PC-3 (cell line): ENCODE data around the gene LSM8. TPM values are rescaled to one million over a fixed set of nuclear protein-coding genes. Genes with fewer than 3 reads are reported as not detected.

Experiments
- ATAC-seq: fragments of 200-7000 bp; cut with Tn5 transposase; 2 replicates; pipeline ENCODE4 v1.9.1; 2020; ENCODE audit warnings: mild to moderate bottlenecking, moderate library complexity
- BruUV-seq: library from RNA; stranded (reverse); fragments of 400-500 nt; replicated peaks from 2 replicates; lab custom pipeline; 2021; lab: Mats Ljungman, UMichigan
- CTCF ChIA-PET: fragments of 300-600 bp; sonication (Branson Sonifier 250); formaldehyde crosslinking; loops from one replicate; lab custom pipeline; 2022; ENCODE audit warnings: antibody characterized with exemption; lab: Charles Lee
- POLR2A ChIA-PET: fragments of 300-600 bp; sonication (Branson Sonifier 250); formaldehyde crosslinking; loops from one replicate; lab custom pipeline; 2022; ENCODE audit warnings: antibody characterized with exemption; ENCODE audit not compliant: unreplicated experiment; lab: Charles Lee
- DNase-seq: peaks from one replicate; pipeline ENCODE4 v3.0.0-alpha.2; 2015
- H2AFZ ChIP-seq: fragments of 300-600 bp; sonication (generic); 2 replicates; pipeline ENCODE4 v1.6.0; 2016; ENCODE audit warnings: antibody characterized with exemption, low read length
- H3F3A ChIP-seq: fragments of 300-600 bp; sonication (generic); one replicate; pipeline ENCODE4 v1.6.0; 2017; ENCODE audit warnings: antibody characterized with exemption, low read length, control low read depth, mild to moderate bottlenecking; ENCODE audit not compliant: unreplicated experiment
- H3K27ac ChIP-seq: fragments of 300-600 bp; sonication (generic); 2 replicates; pipeline ENCODE4 v1.5.1; 2016; ENCODE audit warnings: mild to moderate bottlenecking, low read length
- H3K27me3 ChIP-seq: fragments of 300-600 bp; sonication (generic); 2 replicates; pipeline ENCODE4 v1.6.1; 2016; ENCODE audit warnings: low read length, mixed read lengths
- H3K36me3 ChIP-seq: fragments of 300-600 bp; sonication (generic); 2 replicates; pipeline ENCODE4 v1.6.1; 2016; ENCODE audit warnings: low read depth, mixed run types, low read length, mixed read lengths
- H3K4me1 ChIP-seq: fragments of 300-600 bp; sonication (generic); 2 replicates; pipeline ENCODE4 v1.5.1; 2016; ENCODE audit warnings: low read length; ENCODE audit not compliant: insufficient read depth
- H3K4me2 ChIP-seq: fragments of 300-600 bp; sonication (generic); 2 replicates; pipeline ENCODE4 v1.6.0; 2016; ENCODE audit warnings: low read length
- H3K4me3 ChIP-seq: fragments of 300-600 bp; sonication (generic); 2 replicates; pipeline ENCODE4 v1.5.1; 2016; ENCODE audit warnings: mild to moderate bottlenecking, low read length, mixed read lengths
- H3K79me2 ChIP-seq: fragments of 300-600 bp; sonication (generic); 2 replicates; pipeline ENCODE4 v1.6.1; 2017; ENCODE audit warnings: low read length, mixed read lengths
- H3K9ac ChIP-seq: fragments of 300-600 bp; sonication (generic); 2 replicates; pipeline ENCODE4 v1.6.0; 2016; ENCODE audit warnings: mild to moderate bottlenecking, low read length
- H3K9me2 ChIP-seq: fragments of 300-600 bp; sonication (generic); replicated peaks from 2 replicates; pipeline ENCODE4 v1.6.1; 2016; ENCODE audit warnings: mixed run types, low read length, mixed read lengths
- H3K9me3 ChIP-seq: fragments of 300-600 bp; sonication (generic); 2 replicates; pipeline ENCODE4 v1.6.1; 2016; ENCODE audit warnings: low read length, mixed read lengths
- H4K20me1 ChIP-seq: fragments of 300-600 bp; sonication (generic); 2 replicates; pipeline ENCODE4 v1.6.1; 2016; ENCODE audit warnings: low read length, mixed read lengths
- EZH2 ChIP-seq: fragments of 300-600 bp; sonication (generic); IDR thresholded peaks from one replicate; pipeline ENCODE4 v1.6.1; 2017; ENCODE audit warnings: antibody characterized with exemption, mild to moderate bottlenecking, low read length; ENCODE audit not compliant: unreplicated experiment
- EZH2phosphoT487 ChIP-seq: fragments of 300-600 bp; sonication (generic); IDR thresholded peaks from 2 replicates; pipeline ENCODE4 v1.6.1; 2018; ENCODE audit warnings: mild to moderate bottlenecking, antibody characterized with exemption, low read length, borderline replicate concordance
- intact Hi-C: fragments of 100-400 bp; cut with micrococcal nuclease; formaldehyde crosslinking; loops from 2 replicates; pipeline ENCODE4 v1.9.0; 2023
- total RNA-seq: library from RNA; depleted of rRNA; stranded (reverse); fragments of >200 nt; gene quantifications from 2 replicates; pipeline ENCODE4 v1.2.3, GENCODE V29; 2014
- TF ChIP-seq, protein P1 (sequence below): fragments of 300-600 bp; sonication (generic); conservative IDR thresholded peaks from 2 replicates; pipeline ENCODE4 v1.5.1; 2017; ENCODE audit warnings: antibody characterized with exemption, low read depth, mild to moderate bottlenecking, low read length

The LSM8 gene
- total RNA-seq, 1 experiment from 2014 or later: 55.1 TPM

DNA sequence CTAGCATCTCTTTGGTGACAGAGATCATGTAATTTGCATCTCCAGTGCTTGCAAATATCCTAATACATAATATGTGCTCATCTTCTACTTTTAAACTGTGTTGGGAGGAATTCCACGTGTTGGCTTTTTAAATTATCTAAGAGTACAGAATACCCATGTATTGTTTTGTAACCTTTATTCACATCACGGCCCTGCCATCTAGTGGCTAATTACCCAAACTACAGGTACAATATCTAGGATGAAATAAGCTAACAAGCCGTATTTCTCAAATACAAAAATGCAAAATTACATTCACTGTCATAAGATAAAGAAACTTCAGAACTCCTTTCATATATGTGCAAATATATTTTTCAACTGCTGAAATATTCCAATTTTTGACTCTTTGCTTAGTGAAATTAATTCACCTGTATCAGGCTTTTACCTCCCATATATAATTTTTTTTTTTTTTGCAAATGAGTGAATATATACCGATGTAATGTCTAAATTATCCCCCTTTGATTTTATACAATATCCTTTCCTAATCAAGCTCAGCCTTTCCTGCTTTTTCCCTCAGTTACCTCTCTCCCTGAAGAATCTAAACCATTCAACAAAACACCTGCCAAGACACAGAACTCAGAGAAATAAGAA is 30.3 kb upstream of the LSM8 start:
- TF ChIP-seq, protein P1, sequence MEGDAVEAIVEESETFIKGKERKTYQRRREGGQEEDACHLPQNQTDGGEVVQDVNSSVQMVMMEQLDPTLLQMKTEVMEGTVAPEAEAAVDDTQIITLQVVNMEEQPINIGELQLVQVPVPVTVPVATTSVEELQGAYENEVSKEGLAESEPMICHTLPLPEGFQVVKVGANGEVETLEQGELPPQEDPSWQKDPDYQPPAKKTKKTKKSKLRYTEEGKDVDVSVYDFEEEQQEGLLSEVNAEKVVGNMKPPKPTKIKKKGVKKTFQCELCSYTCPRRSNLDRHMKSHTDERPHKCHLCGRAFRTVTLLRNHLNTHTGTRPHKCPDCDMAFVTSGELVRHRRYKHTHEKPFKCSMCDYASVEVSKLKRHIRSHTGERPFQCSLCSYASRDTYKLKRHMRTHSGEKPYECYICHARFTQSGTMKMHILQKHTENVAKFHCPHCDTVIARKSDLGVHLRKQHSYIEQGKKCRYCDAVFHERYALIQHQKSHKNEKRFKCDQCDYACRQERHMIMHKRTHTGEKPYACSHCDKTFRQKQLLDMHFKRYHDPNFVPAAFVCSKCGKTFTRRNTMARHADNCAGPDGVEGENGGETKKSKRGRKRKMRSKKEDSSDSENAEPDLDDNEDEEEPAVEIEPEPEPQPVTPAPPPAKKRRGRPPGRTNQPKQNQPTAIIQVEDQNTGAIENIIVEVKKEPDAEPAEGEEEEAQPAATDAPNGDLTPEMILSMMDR: peak; percentile 79
- TF ChIP-seq EZH2: no peak
- no peaks in the 10 kb centered on the region for H3K9me2 ChIP-seq
- no peaks in the 10 kb centered on the region for H3K79me2 ChIP-seq
- DNase-seq: peak; percentile 67
- POLR2A ChIA-PET: no interaction called here
- BruUV-seq: no TSS peak
- no peak overlapping the region for H3K4me2 ChIP-seq
- no peak overlapping the region for H3K9ac ChIP-seq
- H3K4me3 ChIP-seq: no peak overlapping the region
- H3K27me3 ChIP-seq: no peaks in the 10 kb centered on the region
- no peaks in the 10 kb centered on the region for H3K36me3 ChIP-seq
- intact Hi-C loops: loop anchor here (2.0 to 10.0 kb wide), 2 partner anchors 403 to 699 kb away; no protein-coding TSS in a partner anchor
- H4K20me1 ChIP-seq: no peaks in the 10 kb centered on the region
- CTCF ChIA-PET: interaction anchor here (0.6 to 1.0 kb wide), 3 partner anchors 49 to 695 kb away, joined by 3 to 4 read pairs (median 3); no protein-coding TSS in a partner anchor
- H3K9me3 ChIP-seq: peaks cover 8% of the 10 kb centered on the region; the same call in 1 of the 2 replicates
- no peak for ATAC-seq
- H3F3A ChIP-seq: no peaks in the 10 kb centered on the region
- no peaks in the 10 kb centered on the region for H3K4me1 ChIP-seq
- H2AFZ ChIP-seq: no peak overlapping the region
- no peak overlapping the region for H3K27ac ChIP-seq

DNA sequence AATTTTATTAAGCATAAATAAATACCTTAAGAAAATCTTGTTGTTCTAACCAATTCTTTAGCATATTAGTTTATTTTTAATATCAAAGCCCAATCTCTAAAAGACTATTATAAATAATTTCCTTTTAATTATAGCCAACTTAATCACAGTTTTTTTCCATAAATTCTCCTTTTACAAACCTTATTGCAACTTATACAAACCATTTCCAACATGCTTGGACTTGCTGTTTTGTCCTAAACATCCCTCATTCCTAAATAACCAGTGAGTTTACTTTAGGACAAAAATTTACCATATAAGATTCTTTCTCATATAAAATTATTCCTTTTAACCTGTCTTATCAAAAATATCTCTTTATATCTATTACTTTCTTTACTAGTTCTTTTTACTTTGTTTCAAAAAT is 25.2 kb upstream of the LSM8 start:
- CTCF ChIA-PET: no interaction called here
- Histone ChIP-seq H3K9ac (no peak overlapping the region), H3K79me2 (no peaks in the 10 kb centered on the region), H3F3A (no peaks in the 10 kb centered on the region), H3K36me3 (no peaks in the 10 kb centered on the region; the same call in 1 of the 2 replicates), H3K4me2 (no peak overlapping the region), H3K27ac (no peak overlapping the region), H4K20me1 (no peaks in the 10 kb centered on the region), H3K9me3 (peaks cover 8% of the 10 kb centered on the region; the same call in 1 of the 2 replicates), H3K4me3 (no peak overlapping the region), H2AFZ (no peak overlapping the region), H3K4me1 (no peaks in the 10 kb centered on the region), H3K27me3 (no peaks in the 10 kb centered on the region), H3K9me2 (no peaks in the 10 kb centered on the region)
- POLR2A ChIA-PET: no interaction called here
- intact Hi-C loops: loop anchor here (10.0 kb wide), 1 partner anchor 704 kb away; no protein-coding TSS in a partner anchor
- BruUV-seq: no TSS peak
- DNase-seq (peak; percentile 8), ATAC-seq (no peak)
- TF ChIP-seq, protein P1: no peak
- TF ChIP-seq EZH2 (no peak), EZH2phosphoT487 (no peak)

DNA sequence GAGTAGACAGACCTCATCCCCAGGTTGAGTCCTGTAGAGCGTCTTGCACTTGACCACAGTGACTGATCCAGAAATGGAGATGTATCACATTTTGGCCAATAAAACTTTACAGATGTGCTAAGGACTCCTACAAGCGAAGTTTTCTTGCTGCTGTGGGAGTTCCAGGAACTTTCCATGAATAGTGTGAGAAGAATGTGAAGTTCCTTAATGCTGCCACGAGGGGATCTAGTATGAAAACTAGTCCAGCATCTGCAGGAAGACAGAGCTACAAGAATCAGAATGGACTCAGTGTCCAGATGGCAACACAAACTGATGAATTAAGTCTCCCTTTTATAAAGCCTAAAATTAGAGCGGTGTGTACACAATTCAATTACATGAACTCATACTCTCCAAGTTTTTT is 14.8 kb upstream of the LSM8 start:
- Histone ChIP-seq H3K4me1 (no peaks in the 10 kb centered on the region), H3K36me3 (no peaks in the 10 kb centered on the region), H3F3A (no peaks in the 10 kb centered on the region), H3K9me2 (no peaks in the 10 kb centered on the region), H3K9ac (no peak overlapping the region), H4K20me1 (no peaks in the 10 kb centered on the region), H3K27ac (no peak overlapping the region), H3K4me2 (no peak overlapping the region), H3K4me3 (no peak overlapping the region), H3K9me3 (no peaks in the 10 kb centered on the region), H3K27me3 (no peaks in the 10 kb centered on the region), H2AFZ (no peak overlapping the region), H3K79me2 (no peaks in the 10 kb centered on the region)
- DNase-seq: peak; percentile 4
- POLR2A ChIA-PET: no interaction called here
- CTCF ChIA-PET: no interaction called here
- TF ChIP-seq EZH2phosphoT487 (no peak), EZH2 (no peak)
- TF ChIP-seq, protein P1: peak; percentile 33; the same call in 1 of the 2 replicates
- intact Hi-C loops: no loop called here
- no TSS peak for BruUV-seq
- ATAC-seq: no peak
